SK-N-SH (cell line): Measurements from ENCODE around the gene BOD1L2. TPM values are rescaled to one million over a fixed set of nuclear protein-coding genes. Genes with fewer than 3 reads are reported as not detected.

Source experiments
- CTCF ChIA-PET: fragments of 300-600, 350-600 bp; formaldehyde crosslinking; extraction: SDS; loops from one replicate; lab custom pipeline; 2021; lab: Yijun Ruan, JAX
- POLR2A ChIA-PET: fragments of 350-600 bp; sonication (Branson Sonifier 250); formaldehyde crosslinking; extraction: SDS; loops from one replicate; lab custom pipeline; 2020; ENCODE audit warnings: antibody characterized with exemption, inconsistent platforms; lab: Yijun Ruan, JAX
- DNase-seq: peaks from one replicate; pipeline ENCODE4 v3.0.0; 2012
- H2AFZ ChIP-seq: fragments of 200-600 bp; sonication (generic); 2 replicates; pipeline ENCODE4 v1.8.1; 2016; ENCODE audit warnings: antibody characterized with exemption, mild to moderate bottlenecking, low read depth
- H3F3A ChIP-seq: fragments of 200-600 bp; sonication (generic); replicated peaks from 2 replicates; pipeline ENCODE3; 2016; ENCODE audit warnings: antibody characterized with exemption, mild to moderate bottlenecking; ENCODE audit not compliant: insufficient read depth
- H3K27ac ChIP-seq, 2 experiments: fragments of 200-500 bp in 1 of 2; fragments of 200-600 bp in 1 of 2; sonication (Bioruptor generic) in 1 of 2; sonication (generic), shearing (Covaris generic) in 1 of 2; 2 replicates each; pipeline versions ENCODE4 v1.5.1 to v1.6.1; 2014 to 2016; ENCODE audit warnings: low read depth in 2 of 2, inconsistent platforms in 1 of 2, low read length in 1 of 2, mild to moderate bottlenecking in 1 of 2, mixed read lengths in 1 of 2
- H3K27me3 ChIP-seq: fragments of 200-600 bp; sonication (generic), shearing (Covaris generic); 2 replicates; pipeline ENCODE4 v1.6.1; 2016; ENCODE audit warnings: mixed run types; ENCODE audit not compliant: insufficient read depth
- H3K36me3 ChIP-seq, 2 experiments: fragments of 200-500 bp in 1 of 2; fragments of 200-600 bp in 1 of 2; sonication (Bioruptor generic) in 1 of 2; sonication (generic) in 1 of 2; replicated peaks in 1 of 2; 2 replicates each; pipeline versions ENCODE3 to v1.5.1; 2014 to 2016; ENCODE audit warnings: low read length in 1 of 2, mild to moderate bottlenecking in 1 of 2; ENCODE audit not compliant: insufficient read depth in 2 of 2, control insufficient read depth in 1 of 2
- H3K4me1 ChIP-seq, 2 experiments: fragments of 200-500 bp in 1 of 2; fragments of 200-600 bp in 1 of 2; sonication (Bioruptor generic) in 1 of 2; sonication (generic), shearing (Covaris generic) in 1 of 2; 2 replicates each; pipeline versions ENCODE4 v1.5.1 to v1.6.1; 2014 to 2016; ENCODE audit warnings: low read depth in 1 of 2, low read length in 1 of 2, mixed run types in 1 of 2; ENCODE audit not compliant: insufficient read depth in 2 of 2, control insufficient read depth in 1 of 2
- H3K4me2 ChIP-seq: fragments of 200-600 bp; sonication (generic), shearing (Covaris generic); 2 replicates; pipeline ENCODE4 v1.6.1; 2017; ENCODE audit warnings: mixed run types
- H3K4me3 ChIP-seq, 2 experiments: fragments of 200-500 bp in 1 of 2; fragments of 200-600 bp in 1 of 2; sonication (Bioruptor generic) in 1 of 2; sonication (generic), shearing (Covaris generic) in 1 of 2; 2 replicates each; pipeline versions ENCODE4 v1.5.1 to v1.8.1; 2014 to 2016; ENCODE audit warnings: low read depth in 2 of 2, inconsistent platforms in 1 of 2, low read length in 1 of 2, mild to moderate bottlenecking in 1 of 2, mixed read lengths in 1 of 2, moderate library complexity in 1 of 2
- H3K79me2 ChIP-seq: fragments of 200-600 bp; sonication (generic); 2 replicates; pipeline ENCODE4 v1.8.1; 2017; ENCODE audit warnings: mild to moderate bottlenecking; ENCODE audit not compliant: insufficient read depth
- H3K9ac ChIP-seq: fragments of 200-600 bp; sonication (generic); 2 replicates; pipeline ENCODE4 v1.6.1; 2017; ENCODE audit warnings: mixed run types
- H3K9me2 ChIP-seq: fragments of 200-600 bp; sonication (generic); 2 replicates; pipeline ENCODE4 v1.6.1; 2017; ENCODE audit warnings: mixed run types
- H3K9me3 ChIP-seq: fragments of 200-600 bp; sonication (generic); 2 replicates; pipeline ENCODE4 v1.6.1; 2017; ENCODE audit warnings: mixed run types, mild to moderate bottlenecking, moderate library complexity
- H4K20me1 ChIP-seq: fragments of 200-600 bp; sonication (generic); 2 replicates; pipeline ENCODE4 v1.6.1; 2017; ENCODE audit warnings: mild to moderate bottlenecking, mixed run types; ENCODE audit not compliant: insufficient read depth
- CHD2 ChIP-seq: fragments of 150-350 bp; IDR thresholded peaks from 2 replicates; pipeline ENCODE4 v1.6.1; 2018; ENCODE audit warnings: low read length; ENCODE audit not compliant: partially characterized antibody
- EP300 ChIP-seq, 2 experiments: IDR thresholded peaks; 2 replicates each; pipeline versions ENCODE4 v1.4.0 to v1.6.1; 2012; ENCODE audit warnings: borderline replicate concordance in 1 of 2, low read depth in 1 of 2, low read length in 1 of 2
- FOXJ3 ChIP-seq: sonication (generic); formaldehyde crosslinking; IDR thresholded peaks from 2 replicates; pipeline ENCODE4 v1.5.1; 2020; ENCODE audit warnings: mild to moderate bottlenecking, missing genetic modification reagents
- FOXM1 ChIP-seq: IDR thresholded peaks from 2 replicates; pipeline ENCODE4 v1.4.0; 2012; ENCODE audit warnings: low read depth, mild to moderate bottlenecking
- GATA2 ChIP-seq: sonication (generic); formaldehyde crosslinking; IDR thresholded peaks from 2 replicates; pipeline ENCODE4 v1.5.0; 2020; ENCODE audit warnings: mild to moderate bottlenecking, missing genetic modification reagents
- JUND ChIP-seq: IDR thresholded peaks from 2 replicates; pipeline ENCODE4 v1.4.0; 2012
- POLR2AphosphoS5 ChIP-seq: IDR thresholded peaks from 2 replicates; pipeline ENCODE4 v1.6.1; 2012; ENCODE audit warnings: low read depth, low read length
- RCOR1 ChIP-seq: fragments of 150-350 bp; IDR thresholded peaks from 2 replicates; pipeline ENCODE4 v1.6.1; 2017; ENCODE audit warnings: antibody characterized with exemption, low read length
- RFX5 ChIP-seq: IDR thresholded peaks from 2 replicates; pipeline ENCODE4 v1.6.1; 2012; ENCODE audit warnings: mild to moderate bottlenecking, improper control_type of control experiment, low read length
- RXRA ChIP-seq: IDR thresholded peaks from 2 replicates; pipeline ENCODE4 v1.4.0; 2012; ENCODE audit warnings: low read depth, mild to moderate bottlenecking, borderline replicate concordance
- SMC3 ChIP-seq: IDR thresholded peaks from 2 replicates; pipeline ENCODE4 v1.6.1; 2012; ENCODE audit warnings: low read depth, low read length, improper control_type of control experiment
- TCF12 ChIP-seq: IDR thresholded peaks from 2 replicates; pipeline ENCODE4 v1.4.0; 2012
- polyA plus RNA-seq, 3 experiments: library from polyadenylated mRNA; depleted of rRNA; stranded (reverse); fragments of >200 nt; gene quantifications; 2 replicates each; pipeline ENCODE4 v1.2.3, GENCODE V29; 2012
- TF ChIP-seq, protein P1 (sequence below): IDR thresholded peaks from 2 replicates; pipeline ENCODE4 v1.4.0; 2012; ENCODE audit warnings: low read depth, borderline replicate concordance
- TF ChIP-seq, protein P2 (sequence below): fragments of 200-600 bp; sonication (generic); IDR thresholded peaks from 2 replicates; pipeline ENCODE4 v1.6.1; 2017; ENCODE audit warnings: antibody characterized with exemption, mild to moderate bottlenecking, moderate library complexity
- TF ChIP-seq, protein P3 (sequence below): IDR thresholded peaks from 2 replicates; pipeline ENCODE4; 2012
- TF ChIP-seq, protein P4 (sequence below): fragments of 150-350 bp; IDR thresholded peaks from 2 replicates; pipeline ENCODE4 v1.6.1; 2017; ENCODE audit warnings: antibody characterized with exemption, low read length, low read depth, borderline replicate concordance
- TF ChIP-seq, protein P5 (sequence below): IDR thresholded peaks from 2 replicates; pipeline ENCODE4 v1.6.1; 2012; ENCODE audit warnings: mild to moderate bottlenecking, low read depth, low read length, moderate library complexity
- TF ChIP-seq, protein P6 (sequence below): IDR thresholded peaks from 2 replicates; pipeline ENCODE4 v1.4.0; 2012; ENCODE audit warnings: low read depth

Gene BOD1L2
- polyA plus RNA-seq, 1 of the 3 experiments (the other 2 are of a cell fraction) = not detected

DNA sequence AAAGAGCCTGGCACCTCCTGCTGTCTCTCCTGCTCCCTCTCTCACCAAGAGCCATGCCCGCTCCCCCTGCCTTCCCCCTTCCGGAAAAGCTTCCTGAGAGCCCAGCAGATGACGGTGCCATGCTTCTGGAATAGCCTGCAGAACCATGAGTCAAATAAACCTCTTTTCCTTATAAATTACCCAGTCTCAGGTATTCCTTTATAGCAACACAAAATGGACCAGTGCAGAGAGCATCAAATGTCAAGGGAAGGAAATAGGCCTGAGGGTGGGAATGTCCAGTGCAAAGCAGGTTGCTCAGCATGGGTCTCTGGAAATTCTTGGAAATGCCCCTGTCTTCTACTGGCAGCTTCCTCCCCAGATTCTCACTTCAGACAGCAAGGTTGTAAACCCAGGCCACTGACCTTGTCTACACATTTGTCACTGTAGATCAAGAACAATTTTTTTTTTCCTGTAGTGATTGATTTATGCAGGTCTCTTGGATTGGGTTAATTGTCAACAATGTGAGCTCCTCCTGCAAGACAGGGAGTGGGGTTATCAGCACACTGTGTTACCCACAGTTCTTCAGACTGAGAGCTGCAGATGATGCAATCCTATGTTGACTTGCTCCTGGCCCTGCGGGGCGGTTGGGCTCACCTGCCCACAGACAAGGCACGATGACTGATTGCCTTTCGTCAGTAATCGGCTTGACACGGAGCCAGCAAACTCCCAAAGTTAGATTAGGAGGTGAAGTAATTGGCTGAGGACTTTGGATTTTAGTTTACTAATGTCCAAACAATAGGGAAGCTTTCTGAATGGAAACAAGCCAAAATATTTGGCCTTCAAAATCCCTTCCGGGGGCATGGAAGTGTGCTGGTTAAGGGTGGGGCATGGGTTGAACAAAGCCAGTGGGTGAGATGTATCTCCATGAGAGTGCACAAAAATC, 5.4 kb upstream of the BOD1L2 start (continued):
- TF ChIP-seq, protein P1, sequence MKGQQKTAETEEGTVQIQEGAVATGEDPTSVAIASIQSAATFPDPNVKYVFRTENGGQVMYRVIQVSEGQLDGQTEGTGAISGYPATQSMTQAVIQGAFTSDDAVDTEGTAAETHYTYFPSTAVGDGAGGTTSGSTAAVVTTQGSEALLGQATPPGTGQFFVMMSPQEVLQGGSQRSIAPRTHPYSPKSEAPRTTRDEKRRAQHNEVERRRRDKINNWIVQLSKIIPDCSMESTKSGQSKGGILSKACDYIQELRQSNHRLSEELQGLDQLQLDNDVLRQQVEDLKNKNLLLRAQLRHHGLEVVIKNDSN = no peak
- TF ChIP-seq JUND (no peak), TCF12 (no peak), RCOR1 (no peak)
- TF ChIP-seq, protein P2, sequence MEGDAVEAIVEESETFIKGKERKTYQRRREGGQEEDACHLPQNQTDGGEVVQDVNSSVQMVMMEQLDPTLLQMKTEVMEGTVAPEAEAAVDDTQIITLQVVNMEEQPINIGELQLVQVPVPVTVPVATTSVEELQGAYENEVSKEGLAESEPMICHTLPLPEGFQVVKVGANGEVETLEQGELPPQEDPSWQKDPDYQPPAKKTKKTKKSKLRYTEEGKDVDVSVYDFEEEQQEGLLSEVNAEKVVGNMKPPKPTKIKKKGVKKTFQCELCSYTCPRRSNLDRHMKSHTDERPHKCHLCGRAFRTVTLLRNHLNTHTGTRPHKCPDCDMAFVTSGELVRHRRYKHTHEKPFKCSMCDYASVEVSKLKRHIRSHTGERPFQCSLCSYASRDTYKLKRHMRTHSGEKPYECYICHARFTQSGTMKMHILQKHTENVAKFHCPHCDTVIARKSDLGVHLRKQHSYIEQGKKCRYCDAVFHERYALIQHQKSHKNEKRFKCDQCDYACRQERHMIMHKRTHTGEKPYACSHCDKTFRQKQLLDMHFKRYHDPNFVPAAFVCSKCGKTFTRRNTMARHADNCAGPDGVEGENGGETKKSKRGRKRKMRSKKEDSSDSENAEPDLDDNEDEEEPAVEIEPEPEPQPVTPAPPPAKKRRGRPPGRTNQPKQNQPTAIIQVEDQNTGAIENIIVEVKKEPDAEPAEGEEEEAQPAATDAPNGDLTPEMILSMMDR = no peak
- TF ChIP-seq, protein P3, sequence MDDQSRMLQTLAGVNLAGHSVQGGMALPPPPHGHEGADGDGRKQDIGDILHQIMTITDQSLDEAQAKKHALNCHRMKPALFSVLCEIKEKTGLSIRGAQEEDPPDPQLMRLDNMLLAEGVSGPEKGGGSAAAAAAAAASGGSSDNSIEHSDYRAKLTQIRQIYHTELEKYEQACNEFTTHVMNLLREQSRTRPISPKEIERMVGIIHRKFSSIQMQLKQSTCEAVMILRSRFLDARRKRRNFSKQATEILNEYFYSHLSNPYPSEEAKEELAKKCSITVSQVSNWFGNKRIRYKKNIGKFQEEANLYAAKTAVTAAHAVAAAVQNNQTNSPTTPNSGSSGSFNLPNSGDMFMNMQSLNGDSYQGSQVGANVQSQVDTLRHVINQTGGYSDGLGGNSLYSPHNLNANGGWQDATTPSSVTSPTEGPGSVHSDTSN = no peak
- TF ChIP-seq, all 33 proteins: peak for 0

DNA sequence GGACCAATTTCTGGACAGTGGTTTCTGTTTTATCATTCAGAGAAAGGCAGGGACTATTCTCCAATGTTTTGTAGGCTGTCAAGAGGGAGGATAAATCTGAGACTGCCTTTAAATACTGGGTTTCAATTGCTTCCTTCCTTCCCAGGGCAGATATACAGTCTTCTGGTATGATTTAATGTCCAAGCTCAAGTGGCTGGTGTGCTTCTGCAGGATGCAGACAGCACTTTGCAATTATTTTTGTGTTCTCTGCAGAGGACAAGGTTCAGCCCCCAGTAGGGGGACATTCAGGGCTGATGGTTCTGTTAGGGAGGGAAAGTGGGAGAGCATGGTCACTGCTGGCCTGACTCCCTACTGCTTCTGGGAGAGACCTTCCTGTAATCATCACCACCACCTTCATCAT, 4.6 kb upstream of the BOD1L2 start:
- Histone ChIP-seq H3K9me3 (no peaks in the 10 kb centered on the region), H3K36me3 (no peaks in the 10 kb centered on the region), H4K20me1 (no peaks in the 10 kb centered on the region), H3K27ac (no peak overlapping the region), H3K4me2 (no peak overlapping the region), H3F3A (no peaks in the 10 kb centered on the region), H3K9ac (no peak overlapping the region), H2AFZ (no peak overlapping the region), H3K9me2 (no peaks in the 10 kb centered on the region), H3K4me3 (no peak overlapping the region), H3K27me3 (no peaks in the 10 kb centered on the region), H3K79me2 (no peaks in the 10 kb centered on the region), H3K4me1 (no peaks in the 10 kb centered on the region; a peak in 1 of 4 replicates)
- TF ChIP-seq RXRA (no peak), EP300 (IDR thresholded peaks at IDR 0.05; ENCODE audit: borderline replicate concordance in 1 of 2, low read depth in 1 of 2, low read length in 1 of 2) (no peak), CHD2 (no peak), RFX5 (no peak), FOXJ3 (no peak), JUND (no peak), FOXM1 (no peak), POLR2AphosphoS5 (no peak), SMC3 (no peak), RCOR1 (no peak), GATA2 (no peak)
- TF ChIP-seq, protein P4, sequence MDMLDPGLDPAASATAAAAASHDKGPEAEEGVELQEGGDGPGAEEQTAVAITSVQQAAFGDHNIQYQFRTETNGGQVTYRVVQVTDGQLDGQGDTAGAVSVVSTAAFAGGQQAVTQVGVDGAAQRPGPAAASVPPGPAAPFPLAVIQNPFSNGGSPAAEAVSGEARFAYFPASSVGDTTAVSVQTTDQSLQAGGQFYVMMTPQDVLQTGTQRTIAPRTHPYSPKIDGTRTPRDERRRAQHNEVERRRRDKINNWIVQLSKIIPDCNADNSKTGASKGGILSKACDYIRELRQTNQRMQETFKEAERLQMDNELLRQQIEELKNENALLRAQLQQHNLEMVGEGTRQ = no peak
- TF ChIP-seq, protein P5, sequence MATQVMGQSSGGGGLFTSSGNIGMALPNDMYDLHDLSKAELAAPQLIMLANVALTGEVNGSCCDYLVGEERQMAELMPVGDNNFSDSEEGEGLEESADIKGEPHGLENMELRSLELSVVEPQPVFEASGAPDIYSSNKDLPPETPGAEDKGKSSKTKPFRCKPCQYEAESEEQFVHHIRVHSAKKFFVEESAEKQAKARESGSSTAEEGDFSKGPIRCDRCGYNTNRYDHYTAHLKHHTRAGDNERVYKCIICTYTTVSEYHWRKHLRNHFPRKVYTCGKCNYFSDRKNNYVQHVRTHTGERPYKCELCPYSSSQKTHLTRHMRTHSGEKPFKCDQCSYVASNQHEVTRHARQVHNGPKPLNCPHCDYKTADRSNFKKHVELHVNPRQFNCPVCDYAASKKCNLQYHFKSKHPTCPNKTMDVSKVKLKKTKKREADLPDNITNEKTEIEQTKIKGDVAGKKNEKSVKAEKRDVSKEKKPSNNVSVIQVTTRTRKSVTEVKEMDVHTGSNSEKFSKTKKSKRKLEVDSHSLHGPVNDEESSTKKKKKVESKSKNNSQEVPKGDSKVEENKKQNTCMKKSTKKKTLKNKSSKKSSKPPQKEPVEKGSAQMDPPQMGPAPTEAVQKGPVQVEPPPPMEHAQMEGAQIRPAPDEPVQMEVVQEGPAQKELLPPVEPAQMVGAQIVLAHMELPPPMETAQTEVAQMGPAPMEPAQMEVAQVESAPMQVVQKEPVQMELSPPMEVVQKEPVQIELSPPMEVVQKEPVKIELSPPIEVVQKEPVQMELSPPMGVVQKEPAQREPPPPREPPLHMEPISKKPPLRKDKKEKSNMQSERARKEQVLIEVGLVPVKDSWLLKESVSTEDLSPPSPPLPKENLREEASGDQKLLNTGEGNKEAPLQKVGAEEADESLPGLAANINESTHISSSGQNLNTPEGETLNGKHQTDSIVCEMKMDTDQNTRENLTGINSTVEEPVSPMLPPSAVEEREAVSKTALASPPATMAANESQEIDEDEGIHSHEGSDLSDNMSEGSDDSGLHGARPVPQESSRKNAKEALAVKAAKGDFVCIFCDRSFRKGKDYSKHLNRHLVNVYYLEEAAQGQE = no peak
- TF ChIP-seq, protein P3 = no peak
- TF ChIP-seq, protein P6, sequence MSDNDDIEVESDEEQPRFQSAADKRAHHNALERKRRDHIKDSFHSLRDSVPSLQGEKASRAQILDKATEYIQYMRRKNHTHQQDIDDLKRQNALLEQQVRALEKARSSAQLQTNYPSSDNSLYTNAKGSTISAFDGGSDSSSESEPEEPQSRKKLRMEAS = no peak
- DNase-seq = no peak
- ChIA-PET CTCF (no interaction called here), POLR2A (no interaction called here)
